Activated naive CD4-positive, alpha-beta T cell treated with anti-CD3 and anti-CD28 coated beads, Interleukin-2, amount 50 U/mL, for 16 hours (primary cell): ENCODE results near the gene MCAM.

ENCODE experiments used
- DNase-seq: peaks from one replicate; pipeline ENCODE4 v3.0.0-alpha.2; 2020

The MCAM gene

DNA sequence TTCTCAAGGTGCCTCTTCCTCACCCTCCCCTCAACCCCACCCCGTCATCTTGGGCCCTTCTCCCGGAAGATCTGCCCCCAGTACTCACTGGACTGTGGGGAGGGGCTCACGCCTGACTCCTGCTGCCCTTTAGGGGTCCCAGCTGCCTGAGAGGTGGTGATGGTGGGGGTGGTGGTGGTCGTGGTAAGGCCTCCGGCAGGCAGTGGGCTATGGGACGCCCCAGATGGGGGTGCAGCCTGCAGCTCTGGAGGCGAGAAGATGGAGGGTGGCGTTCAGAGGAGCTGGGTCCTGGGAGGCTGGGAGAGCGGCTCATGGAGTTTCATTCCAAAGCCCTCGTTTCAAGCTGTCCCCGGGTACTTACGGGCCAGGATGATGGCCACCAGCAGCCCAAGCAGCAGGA, 28.8 kb upstream of the MCAM start:
- no peak for DNase-seq

DNA sequence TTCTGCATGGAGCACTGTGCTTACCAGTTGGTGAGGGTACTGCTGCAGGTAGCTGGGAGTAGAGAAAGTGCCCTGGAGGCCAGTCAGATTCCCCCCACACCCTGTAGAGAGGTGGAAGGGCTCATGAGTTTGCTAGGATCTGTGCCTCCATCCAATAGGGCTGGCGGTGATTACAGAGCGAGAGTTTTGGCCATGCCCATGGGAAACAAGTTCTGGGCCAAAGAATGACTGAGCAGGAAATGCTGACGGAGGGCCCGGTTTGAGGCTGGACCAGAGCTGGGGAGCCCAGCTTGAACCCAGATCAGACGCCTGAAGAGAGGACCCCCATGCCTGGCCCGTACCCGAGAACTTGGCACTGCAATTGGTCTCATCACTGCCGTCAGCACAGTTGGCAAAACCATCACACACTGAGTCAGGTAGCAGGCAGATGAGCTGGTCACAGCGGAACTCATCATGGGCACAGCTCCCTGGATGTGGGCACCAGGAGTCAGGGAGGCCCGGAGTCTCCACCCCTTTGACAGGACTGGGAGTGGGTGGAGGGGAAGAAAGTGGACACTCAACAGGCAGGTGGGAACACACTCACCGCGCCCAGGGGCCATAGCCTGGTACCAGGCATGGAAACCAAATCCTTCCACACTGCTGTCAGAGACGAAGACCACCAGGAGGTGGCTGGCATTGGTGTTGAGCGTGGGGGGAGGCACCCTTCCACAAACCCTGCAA, 27.5 kb upstream of the MCAM start:
- DNase-seq, result no peak

DNA sequence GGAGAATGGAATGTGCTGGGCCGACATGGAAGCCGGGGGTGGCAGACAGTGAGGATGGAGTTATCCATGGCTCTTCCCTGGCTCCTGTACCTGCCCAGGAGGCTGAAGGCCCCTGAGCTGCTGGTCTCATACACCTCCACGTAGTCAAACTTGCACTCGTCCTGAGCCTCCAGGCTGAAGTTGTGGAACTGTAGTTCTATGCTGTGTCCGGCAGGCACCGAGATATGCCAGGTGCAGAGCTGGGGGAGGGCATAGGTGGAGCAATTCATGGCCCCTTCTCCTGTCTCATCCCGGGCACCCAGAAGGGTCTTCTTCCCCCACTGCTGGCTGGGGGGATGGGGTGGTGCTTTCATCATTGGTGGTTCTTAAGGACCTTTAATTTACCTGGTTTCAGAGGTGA, 26.8 kb upstream of the MCAM start:
- DNase-seq, result no peak

DNA sequence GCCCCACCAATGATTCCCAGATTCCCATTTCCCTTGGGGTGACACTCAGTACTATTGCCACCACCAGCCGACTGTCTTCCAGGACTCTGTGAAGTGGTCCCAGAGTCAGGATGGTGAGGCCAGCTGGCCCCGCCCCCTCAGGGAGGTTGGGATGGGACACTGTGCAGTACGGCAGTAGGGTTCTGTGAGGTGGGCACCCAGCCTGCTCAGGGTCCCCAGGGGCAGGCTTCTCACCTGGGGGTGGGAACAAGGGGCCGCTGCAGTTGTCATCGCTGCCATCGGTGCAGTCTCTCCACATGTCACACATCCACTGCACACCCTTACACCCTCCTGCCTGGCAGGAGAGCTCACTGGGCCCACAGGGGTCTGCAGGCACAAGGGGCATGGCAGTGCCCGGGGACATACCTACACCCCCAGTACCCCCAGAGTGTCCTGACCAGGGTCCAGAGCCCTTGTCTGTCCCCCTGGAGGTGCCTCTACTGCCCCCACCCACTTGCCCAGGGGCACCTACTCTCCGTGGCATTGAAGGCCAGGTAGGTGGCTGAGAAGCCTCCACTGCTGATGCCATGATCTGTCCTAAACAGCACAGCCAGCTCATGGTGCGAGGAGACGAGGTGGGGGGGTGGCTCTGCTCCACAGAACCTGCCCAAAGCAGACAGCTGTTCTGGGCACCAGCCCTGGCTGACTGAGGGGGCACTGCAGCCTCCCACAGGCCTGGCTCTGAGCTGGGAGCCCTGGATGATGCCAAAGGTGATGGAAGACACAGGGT, 25.6 kb upstream of the MCAM start:
- no peak for DNase-seq

DNA sequence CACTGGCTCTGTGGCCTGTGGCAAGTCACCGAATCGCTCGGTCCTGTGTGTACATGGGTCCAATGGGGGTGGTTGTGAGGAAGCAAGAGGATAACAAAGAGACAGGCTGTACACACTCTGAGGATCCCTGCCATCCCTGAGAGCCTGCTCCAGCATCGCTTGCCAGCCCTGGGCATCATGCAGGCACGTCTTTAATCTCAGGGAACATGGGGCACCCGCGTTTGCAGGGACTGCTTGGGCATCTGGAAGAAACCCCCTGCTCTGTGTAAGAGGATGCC, 25.0 kb upstream of the MCAM start:
- DNase-seq, result no peak

DNA sequence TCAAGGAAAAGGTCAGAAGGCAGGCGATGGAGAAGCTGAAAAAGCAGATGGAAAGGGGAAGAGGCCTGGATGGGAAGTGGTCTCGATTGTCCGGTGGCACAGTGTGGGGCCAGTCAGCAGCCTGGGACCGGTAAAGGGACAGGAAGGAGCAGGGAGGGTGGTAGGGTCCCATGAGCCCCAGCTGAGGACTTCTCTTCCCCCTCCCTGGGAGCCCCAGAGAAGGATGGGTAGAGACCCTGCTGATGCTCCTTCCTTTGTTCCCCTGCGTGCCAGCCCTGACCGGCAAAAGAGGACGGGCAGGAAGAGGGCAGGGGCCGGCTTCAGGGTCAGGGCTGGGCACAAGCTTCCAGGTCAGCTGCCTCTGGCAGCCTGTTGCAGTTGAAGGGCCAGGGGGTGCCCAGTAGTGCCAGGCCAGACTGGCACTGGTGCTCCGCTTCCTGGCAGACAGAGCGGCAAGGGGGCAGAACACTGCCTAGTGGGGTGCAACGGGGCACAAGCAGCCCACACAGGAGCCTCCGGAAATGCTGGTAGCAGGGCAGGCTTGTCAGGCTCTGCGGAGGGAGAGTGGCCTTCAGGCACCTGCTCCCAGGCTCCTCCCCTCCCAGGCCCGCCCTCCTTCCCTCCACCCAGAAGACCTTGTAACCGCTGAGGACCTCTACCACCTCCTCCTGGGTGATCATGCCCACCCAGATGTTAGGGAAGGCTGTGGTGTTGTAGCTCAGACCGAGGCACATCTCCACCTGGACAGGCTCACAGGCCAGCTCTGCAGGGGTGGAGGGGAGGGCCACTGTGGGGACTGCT, 24.5 kb upstream of the MCAM start:
- no peak for DNase-seq

DNA sequence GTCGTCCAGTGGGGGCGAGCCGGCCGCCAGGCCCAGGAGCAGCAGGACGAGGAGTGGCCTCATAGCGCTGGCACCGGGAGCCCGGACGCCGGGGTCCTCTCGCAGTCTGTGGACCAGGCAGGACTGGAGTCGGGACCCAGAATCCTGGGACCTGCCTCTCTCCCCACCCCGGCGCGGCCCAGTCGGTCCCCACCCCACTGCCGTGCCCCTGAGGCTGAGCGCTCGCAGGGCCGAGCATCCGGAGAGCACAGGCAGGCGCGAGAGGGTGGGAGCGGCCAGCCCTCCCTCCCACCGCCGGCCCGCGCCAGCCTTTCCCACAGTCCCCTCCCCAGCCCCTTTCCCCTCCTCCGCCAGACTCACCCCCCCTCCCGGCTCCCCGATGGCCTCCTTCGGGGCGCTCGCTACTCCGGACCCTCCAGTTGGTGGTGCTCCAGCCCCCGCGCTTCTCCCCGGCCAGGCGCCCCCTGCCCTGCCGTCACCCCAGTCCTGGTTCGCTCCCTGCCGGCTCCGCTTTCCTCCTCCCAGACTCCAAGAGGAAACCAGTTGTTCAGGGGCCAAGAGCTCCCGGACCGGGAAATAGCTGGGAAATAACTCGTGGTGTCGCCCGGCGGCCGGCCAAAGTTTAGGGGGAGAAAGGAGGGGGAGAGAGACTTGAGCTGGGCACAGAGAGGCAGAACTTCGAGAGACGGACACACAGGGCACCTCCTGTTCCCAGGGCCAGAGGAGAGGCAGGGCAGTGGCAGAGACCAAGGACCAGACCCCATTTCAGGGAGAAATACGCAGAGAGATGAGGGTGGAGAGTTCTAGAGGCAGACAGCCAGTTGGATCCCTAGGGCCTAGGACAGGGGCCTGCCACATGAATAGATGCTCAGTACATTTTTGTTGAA, 23.6 kb upstream of the MCAM start, which contains the start of gene C1QTNF5:
C1QTNF5 (minus strand) TSS at position 549 of the 887 bp plus-strand sequence; CDS start at position 63, 486 bp downstream.
- no peak for DNase-seq

DNA sequence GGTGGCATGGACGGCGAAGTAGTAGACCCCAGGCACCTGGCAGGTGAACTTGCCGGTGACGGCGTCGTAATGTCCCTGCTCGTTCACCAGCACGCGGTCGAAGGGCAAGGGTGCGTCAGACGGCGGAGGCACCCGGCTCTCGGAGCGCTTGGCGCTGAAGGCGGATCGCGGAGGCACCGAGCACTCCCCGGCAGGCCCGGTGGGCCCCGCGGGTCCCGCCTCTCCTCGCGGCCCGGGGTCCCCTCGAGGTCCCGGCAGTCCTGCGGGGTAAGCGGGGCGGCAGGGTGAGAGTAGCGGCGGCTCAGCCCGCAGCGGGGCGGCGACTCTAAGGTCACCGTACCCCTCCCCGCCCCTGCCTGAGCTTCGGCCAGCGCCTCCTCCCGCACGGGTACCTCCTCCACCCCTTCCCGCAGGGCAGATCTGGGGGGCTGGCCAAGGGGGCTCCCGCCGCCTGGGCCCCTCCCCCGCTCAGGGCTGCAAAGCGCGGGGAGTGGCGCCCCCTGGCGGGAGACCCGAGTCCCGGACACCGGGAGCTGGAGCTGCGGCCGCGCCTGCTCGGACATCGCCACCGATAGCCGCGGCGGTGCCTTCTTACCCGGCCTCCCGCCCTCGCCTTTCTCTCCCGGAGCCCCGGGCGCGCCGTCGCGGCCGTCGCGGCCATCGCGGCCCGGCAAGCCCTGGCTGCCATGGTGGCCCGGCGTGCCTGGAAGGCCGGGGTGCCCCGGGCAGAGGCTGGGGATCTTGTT, 22.8 kb upstream of the MCAM start:
- DNase-seq, result peak; percentile 42

DNA sequence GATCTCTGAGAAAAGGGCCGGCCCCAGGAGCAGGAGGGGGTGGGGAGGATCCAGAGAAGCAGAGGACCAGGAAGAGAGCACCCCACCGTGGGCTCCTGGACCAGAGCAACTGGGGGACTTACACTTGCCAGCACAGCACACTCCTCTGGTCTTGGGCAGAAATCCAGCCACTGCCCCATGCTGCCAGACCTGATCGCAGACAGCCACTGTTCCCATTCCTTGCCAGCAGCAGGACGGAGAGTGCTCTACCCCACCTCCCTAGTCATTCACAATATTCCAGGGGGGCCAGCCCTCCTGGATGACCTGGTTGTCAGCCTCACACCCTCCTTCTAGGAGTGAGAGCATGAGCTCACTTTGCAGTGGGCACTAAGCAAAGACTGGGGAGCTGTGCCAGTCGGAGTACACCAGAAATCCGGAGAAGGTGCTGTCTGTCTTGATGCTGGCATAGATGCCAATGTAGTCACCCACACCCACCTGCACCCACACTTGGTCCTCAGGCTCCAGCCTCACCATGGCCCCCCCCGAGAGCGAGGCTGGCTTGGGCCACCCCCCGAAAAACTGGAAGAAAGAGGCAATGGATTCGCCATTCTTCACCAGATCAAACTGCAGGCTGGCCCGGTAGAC, 22.1 kb upstream of the MCAM start:
- DNase-seq, result no peak

DNA sequence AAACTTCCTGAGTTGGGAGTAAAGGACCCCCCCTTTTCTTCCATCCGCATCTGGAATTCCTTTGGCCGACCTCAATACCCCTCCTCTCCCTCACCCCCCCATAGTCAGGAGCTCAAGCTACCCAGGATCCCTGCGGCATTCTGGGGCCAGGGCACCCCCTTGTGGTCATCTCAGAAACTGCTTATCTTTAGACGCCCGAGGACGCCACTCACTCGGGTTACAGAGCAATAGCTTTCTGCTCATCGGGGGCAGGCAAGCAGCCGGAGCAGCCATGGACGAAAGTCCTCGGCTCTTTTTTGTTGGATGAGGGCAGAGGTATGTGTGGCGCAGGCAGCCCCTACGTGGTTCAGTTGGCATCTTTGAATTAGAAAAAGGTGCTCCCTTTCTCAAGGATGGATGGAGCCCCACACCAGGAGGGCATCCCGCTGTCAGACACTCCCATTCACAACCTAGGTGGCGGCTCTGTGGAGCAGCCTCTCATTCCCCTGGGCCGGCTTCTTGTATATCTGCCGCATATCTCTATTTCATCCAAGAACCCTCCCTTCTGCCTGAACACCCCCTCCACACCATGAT, 21.5 kb upstream of the MCAM start:
- peak; percentile 69 for DNase-seq

DNA sequence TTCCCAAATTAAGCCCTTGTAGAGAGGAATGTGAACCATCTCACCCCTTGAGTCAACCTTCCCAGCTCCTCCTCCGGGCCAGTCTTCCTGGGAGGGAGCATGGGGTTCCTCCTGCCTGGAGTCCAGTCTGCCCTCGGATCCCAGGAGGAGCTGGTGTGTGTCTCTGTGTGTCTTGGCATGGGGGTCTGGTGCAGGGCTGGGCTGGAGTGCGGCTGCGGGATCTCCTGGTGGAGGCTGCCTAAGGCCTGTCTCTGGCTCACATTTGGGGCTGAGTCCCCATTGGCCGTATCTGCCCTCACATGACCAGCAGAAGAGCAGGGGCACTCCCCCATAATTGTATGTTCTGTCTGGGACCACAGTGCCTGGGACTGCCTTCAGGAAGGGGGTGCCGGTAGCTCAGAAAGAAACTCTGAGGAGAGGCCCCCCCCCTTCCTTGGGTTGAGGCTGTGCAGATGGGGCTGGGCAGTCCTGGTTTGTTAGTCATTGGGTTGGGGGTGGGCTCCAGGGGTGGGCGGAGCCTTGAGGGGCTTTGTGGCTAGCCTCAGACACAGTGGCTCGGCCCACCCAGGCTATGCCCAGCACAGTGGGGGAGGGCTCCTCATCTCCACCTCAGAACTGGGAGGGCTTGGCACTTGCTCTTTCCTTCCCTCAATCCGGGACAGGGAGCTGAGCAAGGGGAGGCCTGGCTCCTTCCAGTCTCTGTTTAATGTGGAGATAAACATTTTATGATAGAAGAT, 20.8 kb upstream of the MCAM start:
- DNase-seq, result no peak

DNA sequence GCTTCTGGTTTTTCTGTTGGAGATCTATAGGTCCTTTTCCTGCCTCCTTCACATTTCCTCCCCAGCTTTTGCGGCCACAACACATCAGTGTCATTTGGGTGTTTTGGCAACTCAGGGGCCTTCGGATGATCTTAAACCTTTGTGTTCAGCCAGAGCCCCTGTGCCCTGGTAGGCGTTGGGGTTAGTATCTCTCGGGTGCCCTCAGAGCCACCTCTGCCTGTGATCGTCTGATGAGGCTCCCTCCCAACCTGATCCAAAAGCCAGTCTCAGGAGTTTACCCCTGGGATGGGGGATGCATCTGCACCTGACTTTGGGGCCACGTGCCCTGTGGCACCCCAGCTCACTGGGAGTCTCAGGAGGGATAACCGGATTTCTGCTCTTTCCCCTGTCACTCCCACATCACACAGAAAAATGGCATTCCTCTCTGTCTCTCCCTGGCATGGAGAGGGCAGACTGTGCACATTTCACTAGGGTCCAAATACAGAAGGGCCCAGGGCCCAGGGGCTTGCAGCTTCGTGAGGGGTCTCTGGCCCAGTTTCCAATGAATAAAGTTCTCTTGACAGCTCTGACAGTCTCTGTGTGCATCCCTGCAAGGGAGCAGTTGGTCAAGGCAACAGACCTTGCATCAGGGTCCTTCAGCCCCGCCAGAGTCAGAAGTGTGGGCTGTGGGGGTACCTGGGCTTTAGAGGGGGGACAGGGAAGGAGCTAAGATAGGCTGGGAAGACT, 20.0 kb upstream of the MCAM start:
- DNase-seq, result no peak

DNA sequence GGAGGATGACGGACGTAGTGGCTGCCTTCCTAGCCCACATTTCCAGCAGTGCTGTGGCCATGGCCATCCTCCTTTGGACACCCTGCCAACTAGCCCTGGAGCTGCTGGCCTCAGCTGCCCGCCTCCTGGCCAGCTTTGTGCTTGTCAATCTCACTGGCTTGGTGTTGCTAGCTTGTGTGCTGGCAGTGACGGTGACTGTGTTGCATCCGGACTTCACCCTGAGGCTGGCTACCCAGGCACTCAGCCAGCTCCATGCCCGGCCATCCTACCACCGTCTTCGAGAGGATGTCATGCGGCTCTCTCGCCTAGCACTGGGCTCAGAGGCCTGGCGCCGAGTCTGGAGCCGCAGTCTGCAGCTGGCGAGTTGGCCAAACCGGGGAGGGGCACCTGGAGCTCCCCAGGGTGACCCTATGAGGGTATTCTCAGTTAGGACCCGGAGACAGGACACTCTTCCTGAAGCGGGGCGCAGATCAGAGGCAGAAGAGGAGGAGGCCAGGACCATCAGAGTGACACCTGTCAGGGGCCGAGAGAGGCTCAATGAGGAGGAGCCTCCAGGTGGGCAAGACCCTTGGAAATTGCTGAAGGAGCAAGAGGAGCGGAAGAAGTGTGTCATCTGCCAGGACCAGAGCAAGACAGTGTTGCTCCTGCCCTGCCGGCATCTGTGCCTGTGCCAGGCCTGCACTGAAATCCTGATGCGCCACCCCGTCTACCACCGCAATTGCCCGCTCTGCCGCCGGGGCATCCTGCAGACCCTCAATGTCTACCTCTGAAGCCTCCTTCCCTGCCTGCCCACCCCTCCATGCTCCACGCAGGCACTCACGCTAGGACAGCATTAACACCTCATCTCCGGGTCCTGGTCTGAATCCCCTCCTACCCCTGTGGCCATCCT, 19.0 kb upstream of the MCAM start:
- no peak for DNase-seq

DNA sequence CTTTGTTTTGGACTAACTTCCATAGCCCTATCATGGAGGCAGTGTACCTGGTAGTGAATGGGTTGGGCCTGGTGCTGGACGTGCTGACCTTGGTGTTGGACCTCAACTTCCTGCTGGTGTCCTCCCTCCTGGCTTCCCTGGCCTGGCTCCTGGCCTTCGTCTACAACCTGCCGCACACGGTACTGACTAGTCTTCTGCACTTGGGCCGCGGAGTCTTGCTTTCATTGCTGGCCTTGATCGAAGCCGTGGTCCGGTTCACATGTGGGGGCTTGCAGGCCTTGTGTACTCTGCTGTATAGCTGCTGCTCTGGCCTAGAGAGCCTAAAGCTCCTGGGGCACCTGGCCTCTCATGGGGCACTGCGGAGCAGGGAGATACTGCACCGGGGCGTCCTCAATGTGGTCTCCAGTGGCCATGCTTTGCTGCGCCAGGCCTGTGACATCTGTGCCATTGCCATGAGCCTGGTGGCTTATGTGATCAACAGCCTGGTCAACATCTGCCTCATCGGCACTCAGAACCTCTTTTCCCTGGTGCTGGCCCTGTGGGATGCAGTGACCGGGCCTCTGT, 18.2 kb upstream of the MCAM start:
- DNase-seq, result no peak

DNA sequence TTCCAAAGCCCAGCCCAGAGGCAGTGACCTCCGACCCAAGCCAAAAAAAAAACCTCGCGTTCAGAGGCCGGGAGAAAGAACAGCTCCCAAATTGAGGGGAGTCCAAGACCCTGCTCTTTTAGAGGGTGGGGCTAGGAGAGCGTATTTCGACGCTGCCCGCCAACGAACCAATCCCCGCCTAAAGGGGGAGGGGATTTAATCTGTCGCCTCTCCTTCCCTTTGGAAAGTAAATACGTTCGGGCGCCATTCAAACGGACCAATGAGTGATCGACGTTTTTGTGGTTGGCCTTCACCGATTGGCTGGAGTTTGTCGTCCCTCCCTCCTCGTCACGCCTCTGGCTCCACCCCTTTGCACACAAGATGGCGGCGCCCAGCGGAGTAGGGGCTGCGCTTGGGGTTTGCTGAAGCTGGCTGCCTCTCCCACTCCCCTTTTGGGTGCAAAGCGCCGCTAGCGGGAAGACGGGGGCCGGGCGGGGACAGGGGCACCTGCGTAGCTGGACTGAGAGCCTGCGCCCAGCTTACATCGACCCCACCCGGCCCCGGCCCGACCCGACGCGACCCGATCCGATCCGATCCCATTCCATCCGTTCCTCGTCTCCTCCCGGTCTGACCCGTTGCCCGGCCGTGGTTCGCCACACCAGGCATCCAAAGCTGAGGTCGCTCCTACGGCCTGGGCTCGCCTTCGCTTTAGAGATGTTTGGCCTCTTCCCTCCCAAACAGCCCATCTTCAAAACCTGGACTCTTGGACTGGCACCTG, 17.4 kb upstream of the MCAM start, which contains the start of gene RNF26:
RNF26 (plus strand) TSS at position 354 of the 757 bp plus-strand sequence. CDS start 596 bp downstream, outside the sequence.
- peak; percentile 92 for DNase-seq

DNA sequence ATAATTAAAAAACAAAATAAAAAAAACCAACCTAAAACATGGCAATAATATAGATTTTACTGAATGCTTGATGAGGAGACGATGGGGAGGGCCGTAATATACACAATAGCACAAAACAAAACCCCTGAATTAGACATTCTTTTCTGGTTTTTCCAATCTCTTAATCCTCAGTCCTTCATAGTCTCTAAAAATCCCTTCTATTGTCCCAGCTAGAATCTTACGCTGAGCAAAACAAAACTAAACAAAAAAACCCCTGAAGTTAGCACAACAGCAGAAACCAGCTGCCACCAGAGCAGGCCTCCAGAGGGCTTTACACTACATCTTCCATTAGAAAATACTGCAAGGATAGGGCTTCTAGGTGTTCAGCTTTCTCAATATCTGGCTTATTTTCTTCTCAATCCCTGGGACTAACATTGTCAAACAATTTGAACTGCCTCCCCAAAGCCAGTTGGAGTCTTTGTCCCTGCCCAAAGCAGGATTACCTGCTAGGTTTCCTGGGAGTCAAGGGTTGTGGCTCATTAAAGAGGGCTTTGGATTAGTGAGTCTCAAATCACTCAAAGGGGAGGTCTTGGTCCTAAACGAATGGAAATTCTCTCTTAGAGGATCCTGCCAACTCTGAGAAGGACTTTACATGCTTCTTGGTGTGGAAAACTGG, 15.3 kb upstream of the MCAM start:
- no peak for DNase-seq

DNA sequence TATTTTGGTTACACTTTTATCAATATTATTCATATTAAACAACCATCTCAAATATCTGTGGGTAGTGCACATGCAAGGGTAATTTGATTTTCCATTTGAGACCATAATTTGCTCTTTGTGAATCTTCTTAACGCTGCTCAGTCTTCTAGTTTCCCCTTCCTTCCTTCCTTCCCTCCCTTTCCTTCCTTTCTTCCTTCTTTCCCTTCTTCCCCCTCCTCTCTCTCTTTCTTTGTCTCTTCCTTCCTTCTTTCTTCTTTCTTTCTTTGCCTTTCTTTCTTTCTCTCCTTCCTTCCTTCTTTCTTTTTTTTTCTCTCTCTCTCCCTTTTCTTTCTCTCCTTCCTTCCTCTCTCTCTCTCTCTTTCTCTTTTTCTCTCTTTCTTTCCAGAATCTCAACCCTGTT, 13.3 kb upstream of the MCAM start:
- DNase-seq, result no peak
